ENCODE measurements around the gene APOBEC3H.

- TF ChIP-seq POLR2AphosphoS5 (IDR thresholded peaks at IDR 0.05; ENCODE audit: low read depth, low read length) (no peak), REST (IDR thresholded peaks at IDR 0.05; ENCODE audit: insufficient read depth in 1 of 2, low read depth in 2 of 2, low read length in 2 of 2) (no peak), SIN3A (IDR thresholded peaks at IDR 0.05; ENCODE audit: borderline replicate concordance, insufficient read depth, low read length) (no peak), TAF1 (IDR thresholded peaks at IDR 0.05; ENCODE audit: borderline replicate concordance, insufficient read depth, low read length) (no peak), FOXP2 (optimal IDR thresholded peaks at IDR 0.05; ENCODE audit: borderline replicate concordance, extremely low read depth, extremely low read length, insufficient read depth) (no peak)
Measured at GRCh38 chr22:39139933-39140332, 42.9 kb downstream of the APOBEC3H start.
